Psoas muscle (tissue), 8 donors: ENCODE measurements around the gene RUFY1. TPM values are rescaled to one million over a fixed set of nuclear protein-coding genes. Genes with fewer than 3 reads are reported as not detected.

Experiments
- ATAC-seq, 4 donors: fragments of 200-7000 bp; cut with Tn5 transposase; one replicate each; pipeline ENCODE4 v1.9.1; 2020; ENCODE audit warnings: moderate library complexity in 3 of 4, mild to moderate bottlenecking in 2 of 4
- DNase-seq, 2 donors: peaks; one replicate each; pipeline ENCODE4 v3.0.0-alpha.2; 2020
- H3K27ac ChIP-seq: fragments of 200-600 bp; one replicate; pipeline ENCODE4 v1.8.0; 2022
- H3K27me3 ChIP-seq, 3 donors: fragments of 200-600 bp in 1 of 3; one replicate each; pipeline versions ENCODE4 v1.6.1 to v1.8.0; 2013 to 2022; ENCODE audit warnings: low read length in 2 of 3, mild to moderate bottlenecking in 2 of 3, moderate library complexity in 1 of 3; ENCODE audit not compliant: insufficient read depth in 3 of 3
- H3K36me3 ChIP-seq, 2 donors: fragments of 200-600 bp in 1 of 2; one replicate each; pipeline versions ENCODE4 v1.6.1 to v1.8.0; 2013 to 2022; ENCODE audit warnings: low read depth in 1 of 2, mild to moderate bottlenecking in 1 of 2, moderate library complexity in 1 of 2; ENCODE audit not compliant: insufficient read depth in 1 of 2
- H3K4me1 ChIP-seq: fragments of 200-600 bp; one replicate; pipeline ENCODE4 v1.8.0; 2022
- H3K4me3 ChIP-seq: fragments of 200-600 bp; one replicate; pipeline ENCODE4 v1.8.0; 2022; ENCODE audit warnings: mild to moderate bottlenecking
- H3K9me3 ChIP-seq: fragments of 200-600 bp; one replicate; pipeline ENCODE4 v1.8.0; 2022
- WGBS, 3 donors: extraction: QIAGEN DNeasy Blood & Tissue Kit; methylation state at CpG; one replicate each; pipeline versions ENCODE4 v1.1.6 to v1.1.7; 2013; 5-methylcytosine and 5-hydroxymethylcytosine counted together
- intact Hi-C, 2 donors: fragments of 100-400 bp; cut with DNase I; formaldehyde crosslinking; loops; one replicate each; pipeline versions ENCODE4 v1.11.0 to v1.14.2; 2022
- polyA plus RNA-seq, 3 donors: library from polyadenylated mRNA; stranded (reverse); fragments of 200-250 nt; gene quantifications; one replicate each; pipeline ENCODE4 v1.2.3, GENCODE V29; 2013
- total RNA-seq, 4 donors: library from RNA; stranded (reverse); fragmentation: NEBNext Ultra II Directional in 2 of 4; extraction: Animal tissue kit (Norgen Biotek cat#: 25700) in 2 of 4; gene quantifications; one replicate each; pipeline versions ENCODE4 v1.2.1 to v1.2.4, GENCODE V29; 2021 to 2023
- TF ChIP-seq, protein P1 (sequence below): fragments of 200-600 bp; IDR thresholded peaks from one replicate; pipeline ENCODE4 v1.8.0; 2022; ENCODE audit warnings: antibody characterized with exemption
- donor health status: healthy with polysubstance abuse.
- donor health status: DM: no; HTN: no; CAD: no; lungs with moderate emphysema.
- donor health status: Bipolar disorder and iron deficiency.
- donor health status: healthy.
- donor health status: DM: yes; HTN: yes; CAD: no.
- donor health status: DM: no; HTN: no; CAD: no.
- donor health status: DM: no; HTN: no; CAD: no.
- donor health status: DM: yes; HTN: yes; CAD: no.

RUFY1 gene
- total and polyA plus RNA-seq, 7 donors = 17.9 to 26.3 (median 22.8) TPM

DNA sequence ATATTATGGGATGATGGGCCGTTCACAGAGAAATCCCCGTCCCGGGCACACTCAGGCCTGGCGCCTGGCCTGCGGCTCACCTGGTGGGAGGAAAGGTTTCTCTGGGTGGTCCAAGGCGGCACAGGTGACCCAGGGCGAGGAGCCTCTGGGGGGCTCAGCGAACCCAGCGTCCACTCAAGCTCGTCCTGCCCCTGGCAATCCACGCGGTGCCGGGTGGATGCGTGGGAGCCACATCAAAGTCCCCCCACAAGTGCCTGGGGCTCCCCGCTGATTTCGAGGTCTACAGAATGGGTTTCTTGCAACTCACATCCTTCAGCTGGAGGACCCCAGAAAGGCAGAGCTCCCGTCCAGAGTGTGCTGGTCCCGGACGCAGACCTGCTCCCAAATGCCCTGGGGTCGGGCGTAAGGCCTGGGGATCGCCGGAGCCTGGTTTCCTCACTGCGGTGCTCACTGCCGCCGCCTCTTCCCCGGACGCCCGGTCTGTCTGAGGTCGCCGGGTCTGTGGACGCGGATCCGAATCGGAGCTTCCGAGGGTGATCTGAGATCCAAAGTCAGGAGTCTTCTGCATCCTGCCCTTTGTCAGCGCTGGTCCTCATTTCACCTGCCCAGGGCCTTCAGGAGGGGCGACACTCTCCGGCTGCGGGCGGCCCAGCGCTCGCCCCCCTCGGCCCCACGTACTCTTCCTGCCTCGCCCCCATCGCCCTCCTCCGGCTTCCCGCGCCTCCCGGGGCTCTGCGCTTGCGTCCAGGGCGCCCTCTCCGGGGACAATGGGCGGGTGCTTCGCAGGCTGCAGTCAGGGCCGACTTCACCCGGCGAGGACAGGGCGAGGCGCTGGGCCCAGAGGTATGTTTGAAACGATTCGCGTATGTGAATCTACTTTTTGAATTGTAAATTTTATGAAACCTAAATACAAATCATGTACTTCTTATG lies 20.0 kb upstream of the RUFY1 start:
- H3K36me3 ChIP-seq = no peaks in the 10 kb centered on the region
- no peaks in the 10 kb centered on the region for H3K4me1 ChIP-seq
- 25 to 27% (median 25%) methylated on average over 63 to 65 of the region's 65 CpGs for WGBS, 3 donors
- intact Hi-C loops = no loop called here
- no peak overlapping the region for H3K27ac ChIP-seq
- peaks cover 0 to 31% (median 12%) of the 10 kb centered on the region in 3 donors for H3K27me3 ChIP-seq
- peak; percentile 25 to 76 (median 63) for ATAC-seq
- TF ChIP-seq, protein P1, sequence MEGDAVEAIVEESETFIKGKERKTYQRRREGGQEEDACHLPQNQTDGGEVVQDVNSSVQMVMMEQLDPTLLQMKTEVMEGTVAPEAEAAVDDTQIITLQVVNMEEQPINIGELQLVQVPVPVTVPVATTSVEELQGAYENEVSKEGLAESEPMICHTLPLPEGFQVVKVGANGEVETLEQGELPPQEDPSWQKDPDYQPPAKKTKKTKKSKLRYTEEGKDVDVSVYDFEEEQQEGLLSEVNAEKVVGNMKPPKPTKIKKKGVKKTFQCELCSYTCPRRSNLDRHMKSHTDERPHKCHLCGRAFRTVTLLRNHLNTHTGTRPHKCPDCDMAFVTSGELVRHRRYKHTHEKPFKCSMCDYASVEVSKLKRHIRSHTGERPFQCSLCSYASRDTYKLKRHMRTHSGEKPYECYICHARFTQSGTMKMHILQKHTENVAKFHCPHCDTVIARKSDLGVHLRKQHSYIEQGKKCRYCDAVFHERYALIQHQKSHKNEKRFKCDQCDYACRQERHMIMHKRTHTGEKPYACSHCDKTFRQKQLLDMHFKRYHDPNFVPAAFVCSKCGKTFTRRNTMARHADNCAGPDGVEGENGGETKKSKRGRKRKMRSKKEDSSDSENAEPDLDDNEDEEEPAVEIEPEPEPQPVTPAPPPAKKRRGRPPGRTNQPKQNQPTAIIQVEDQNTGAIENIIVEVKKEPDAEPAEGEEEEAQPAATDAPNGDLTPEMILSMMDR = peak; percentile 15
- H3K4me3 ChIP-seq = peak overlapping the region; percentile 62
- DNase-seq = peak; percentile 60 to 79
- H3K9me3 ChIP-seq = no peaks in the 10 kb centered on the region

DNA sequence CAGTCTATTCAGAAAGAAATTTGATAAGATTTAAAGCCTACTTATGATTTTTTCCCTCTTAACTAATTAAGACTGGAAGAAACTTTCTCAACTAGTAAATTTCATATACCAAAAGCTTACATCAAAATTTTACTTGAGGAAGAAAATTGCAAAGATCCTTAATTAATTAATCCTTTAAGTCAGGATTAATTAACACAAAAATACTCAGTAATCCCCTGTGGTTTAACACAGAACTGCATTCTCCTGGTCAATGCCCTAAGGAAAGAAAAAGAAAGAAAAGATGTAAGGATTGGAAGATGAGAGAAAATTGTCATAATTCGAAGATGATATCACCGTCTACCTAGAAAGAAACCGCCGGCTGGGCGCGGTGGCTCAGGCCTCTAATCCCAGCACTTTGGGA lies 17.3 kb upstream of the RUFY1 start:
- Histone ChIP-seq H3K27me3 (peaks cover 0 to 31% (median 10%) of the 10 kb centered on the region in 3 donors), H3K4me1 (no peaks in the 10 kb centered on the region), H3K36me3 (no peaks in the 10 kb centered on the region), H3K4me3 (no peak overlapping the region), H3K27ac (no peak overlapping the region), H3K9me3 (no peaks in the 10 kb centered on the region)
- intact Hi-C loops = no loop called here
- DNase-seq = no peak
- TF ChIP-seq, protein P1 = no peak
- 80 to 95% (median 89%) methylated on average over 6 of the region's 6 CpGs for WGBS, 3 donors
- ATAC-seq = no peak

DNA sequence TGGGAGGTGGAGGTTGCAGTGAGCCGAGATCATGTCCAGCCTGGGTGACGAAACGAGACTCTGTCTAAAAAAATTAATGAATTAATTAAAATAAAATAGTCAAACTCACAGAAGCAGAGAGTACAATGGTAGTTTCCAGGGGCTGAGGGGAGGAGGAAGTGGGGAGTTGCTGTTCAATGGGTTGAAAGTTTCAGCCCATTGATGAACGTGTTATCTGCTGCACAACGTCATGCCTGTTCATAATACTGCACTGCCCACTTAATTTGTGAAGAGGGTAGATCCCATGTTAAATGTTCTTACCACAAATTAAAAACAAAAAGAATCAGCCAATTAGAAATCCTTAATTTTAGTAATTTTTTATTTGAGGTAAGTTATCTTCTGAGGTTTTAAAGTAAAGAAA lies 16.4 kb upstream of the RUFY1 start:
- H3K4me3 ChIP-seq = no peak overlapping the region
- H3K4me1 ChIP-seq = no peaks in the 10 kb centered on the region
- peaks cover 0 to 29% (median 10%) of the 10 kb centered on the region in 3 donors for H3K27me3 ChIP-seq
- WGBS, 3 donors = 90 to 96% (median 95%) methylated on average over 5 of the region's 5 CpGs
- H3K27ac ChIP-seq = no peak overlapping the region
- TF ChIP-seq, protein P1 = no peak
- H3K36me3 ChIP-seq = no peaks in the 10 kb centered on the region
- no peaks in the 10 kb centered on the region for H3K9me3 ChIP-seq
- ATAC-seq (no peak), DNase-seq (no peak)
- intact Hi-C loops = no loop called here

DNA sequence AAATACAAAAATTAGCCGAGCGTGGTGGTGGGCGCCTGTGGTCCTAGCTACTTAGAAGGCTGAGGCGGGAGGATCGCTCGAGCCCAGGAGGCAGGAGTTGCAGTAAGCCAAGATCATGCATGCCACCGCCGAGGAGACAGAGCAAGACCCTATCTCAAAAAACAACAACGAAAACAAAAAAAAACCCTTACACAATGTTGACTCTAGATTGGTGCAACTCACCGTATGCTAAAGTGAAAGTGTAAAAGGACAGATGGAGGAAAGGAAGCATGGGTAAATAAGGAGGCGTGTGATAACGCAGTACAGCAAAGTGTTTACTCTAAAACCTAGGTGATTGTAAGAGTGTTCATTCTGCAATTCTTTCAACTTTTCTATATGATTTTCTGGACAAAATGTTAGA lies 15.9 kb upstream of the RUFY1 start:
- H3K36me3 ChIP-seq = no peaks in the 10 kb centered on the region
- no peaks in the 10 kb centered on the region for H3K9me3 ChIP-seq
- ATAC-seq = no peak
- DNase-seq = no peak
- WGBS, 3 donors = 90 to 93% (median 90%) methylated on average over 12 of the region's 12 CpGs
- no peak overlapping the region for H3K27ac ChIP-seq
- intact Hi-C loops = no loop called here
- H3K27me3 ChIP-seq = peaks cover 0 to 24% (median 10%) of the 10 kb centered on the region in 3 donors
- H3K4me3 ChIP-seq = no peak overlapping the region
- TF ChIP-seq, protein P1 = no peak
- no peaks in the 10 kb centered on the region for H3K4me1 ChIP-seq
